HG03139 (cell line): ENCODE data around the gene ANO6.
"Not testable (repeated sequence)": the region's sequence is repeated elsewhere in the genome, so short reads cannot be mapped to it uniquely, and the experiment has no call there.

Experiments
- ATAC-seq: cut with Tn5 transposase; IDR thresholded peaks from one replicate; pipeline ENCODE4 v1.9.1; 2021; ENCODE audit not compliant: unreplicated experiment

Gene ANO6

GRCh38 chr12:45235087-45236025, 19.5 kb downstream of the ANO6 start:
- no peak for ATAC-seq

- ATAC-seq = not testable (repeated sequence)
Observed at GRCh38 chr12:45236383-45236782, 20.5 kb downstream of the ANO6 start.

GRCh38 chr12:45242180-45242579, 26.3 kb downstream of the ANO6 start:
- no peak for ATAC-seq

- no peak for ATAC-seq
Observed at GRCh38 chr12:45243963-45244362, 28.1 kb downstream of the ANO6 start.

- ATAC-seq = peak; percentile 62
Observed at GRCh38 chr12:45244561-45245343, 28.9 kb downstream of the ANO6 start.

GRCh38 chr12:45246236-45246635, 30.3 kb downstream of the ANO6 start:
- ATAC-seq = no peak

- no peak for ATAC-seq
Observed at GRCh38 chr12:45247589-45247988, 31.7 kb downstream of the ANO6 start.

GRCh38 chr12:45248095-45248494, 32.2 kb downstream of the ANO6 start:
- no peak for ATAC-seq

- no peak for ATAC-seq
Observed at GRCh38 chr12:45254254-45254653, 38.4 kb downstream of the ANO6 start.

- ATAC-seq = peak; percentile 32
Observed at GRCh38 chr12:45256721-45257120, 40.8 kb downstream of the ANO6 start.

- ATAC-seq = peak; percentile 74
Observed at GRCh38 chr12:45257185-45257930, 41.5 kb downstream of the ANO6 start.

GRCh38 chr12:45259675-45260074, 43.8 kb downstream of the ANO6 start:
- no peak for ATAC-seq

- ATAC-seq = no peak
Observed at GRCh38 chr12:45260104-45260815, 44.4 kb downstream of the ANO6 start.

- no peak for ATAC-seq
Observed at GRCh38 chr12:45260854-45261253, 45.0 kb downstream of the ANO6 start.

- not testable (repeated sequence) for ATAC-seq
Observed at GRCh38 chr12:45262185-45262584, 46.3 kb downstream of the ANO6 start.

GRCh38 chr12:45263587-45263986, 47.7 kb downstream of the ANO6 start:
- ATAC-seq = no peak

GRCh38 chr12:45268672-45269411, 52.9 kb downstream of the ANO6 start:
- ATAC-seq = no peak

GRCh38 chr12:45269412-45269751, 53.5 kb downstream of the ANO6 start:
- no peak for ATAC-seq

- ATAC-seq = no peak
Observed at GRCh38 chr12:45270951-45271350, 55.1 kb downstream of the ANO6 start.

GRCh38 chr12:45273717-45274271, 57.9 kb downstream of the ANO6 start:
- ATAC-seq = no peak
